KBM-7 (cell line): Measurements from ENCODE around the gene ACTR3.
"Not testable (repeated sequence)": the region's sequence is repeated elsewhere in the genome, so short reads cannot be mapped to it uniquely, and the experiment has no call there.

Experiments used
- DNase-seq: peaks from one replicate; pipeline ENCODE4 v3.0.0-alpha.2; 2015
- in situ Hi-C: fragments of 300-500 bp; cut with MboI; formaldehyde crosslinking; loops from 2 replicates; pipeline ENCODE4 v1.14.3; 2020; ENCODE audit warnings: low sequenced_read_pairs, low pct_unique_long_range_greater_than_20kb, mixed read lengths

ACTR3 gene

GRCh38 chr2:113950906-113951305 lies 61.0 kb downstream of the ACTR3 start:
- in situ Hi-C loops, DNase-seq: not testable (repeated sequence)

- no peak for DNase-seq
- in situ Hi-C loops = no loop called here
Observed at GRCh38 chr2:113961000-113961399, 71.1 kb downstream of the ACTR3 start.

GRCh38 chr2:113962692-113963480 lies 73.0 kb downstream of the ACTR3 start:
- in situ Hi-C loops = no loop called here
- no peak for DNase-seq

- in situ Hi-C loops = no loop called here
- DNase-seq = no peak
Observed at GRCh38 chr2:113963965-113964364, 74.1 kb downstream of the ACTR3 start.

GRCh38 chr2:113964436-113964835 lies 74.5 kb downstream of the ACTR3 start:
- in situ Hi-C loops = no loop called here
- no peak for DNase-seq

- in situ Hi-C loops = no loop called here
Observed at GRCh38 chr2:113965228-113965627, 75.3 kb downstream of the ACTR3 start.

GRCh38 chr2:113965644-113966043 lies 75.8 kb downstream of the ACTR3 start:
- in situ Hi-C loops = no loop called here
- DNase-seq = peak; percentile 57

More at GRCh38 chr2:113965228-113965627, 75.3 kb downstream of the ACTR3 start:
- no peak for DNase-seq

- in situ Hi-C loops = no loop called here
- no peak for DNase-seq
Observed at GRCh38 chr2:113966171-113966570, 76.3 kb downstream of the ACTR3 start.

- no peak for DNase-seq
- in situ Hi-C loops = no loop called here
Observed at GRCh38 chr2:113966832-113967231, 76.9 kb downstream of the ACTR3 start.

- in situ Hi-C loops = no loop called here
- DNase-seq = no peak
Observed at GRCh38 chr2:113967272-113967671, 77.4 kb downstream of the ACTR3 start.

- in situ Hi-C loops = no loop called here
- no peak for DNase-seq
Observed at GRCh38 chr2:113972766-113973165, 82.9 kb downstream of the ACTR3 start.

GRCh38 chr2:113973810-113974209 lies 83.9 kb downstream of the ACTR3 start:
- in situ Hi-C loops = no loop called here
- DNase-seq = no peak

- in situ Hi-C loops = loop anchor here (25.0 kb wide), 1 partner anchor 588 kb away; no protein-coding TSS in a partner anchor
- DNase-seq = no peak
Observed at GRCh38 chr2:113974727-113975126, 84.8 kb downstream of the ACTR3 start.

- DNase-seq = peak; percentile 41
- in situ Hi-C loops = loop anchor here (25.0 kb wide), 1 partner anchor 586 kb away; no protein-coding TSS in a partner anchor
Observed at GRCh38 chr2:113976277-113976928, 86.5 kb downstream of the ACTR3 start.

- in situ Hi-C loops = loop anchor here (25.0 kb wide), 1 partner anchor 585 kb away; no protein-coding TSS in a partner anchor
- no peak for DNase-seq
Observed at GRCh38 chr2:113977060-113977659, 87.3 kb downstream of the ACTR3 start.

GRCh38 chr2:113977660-113978523 lies 88.0 kb downstream of the ACTR3 start:
- peak; percentile 46 for DNase-seq
- in situ Hi-C loops = loop anchor here (25.0 kb wide), 1 partner anchor 584 kb away; no protein-coding TSS in a partner anchor

- DNase-seq = no peak
- in situ Hi-C loops = loop anchor here (25.0 kb wide), 1 partner anchor 584 kb away; no protein-coding TSS in a partner anchor
Observed at GRCh38 chr2:113978524-113979190, 88.8 kb downstream of the ACTR3 start.
